ENCODE results near the gene SOCS2.
"Not testable (repeated sequence)": the region's sequence is repeated elsewhere in the genome, so short reads cannot be mapped to it uniquely, and the experiment has no call there.

The SOCS2 gene

DNA sequence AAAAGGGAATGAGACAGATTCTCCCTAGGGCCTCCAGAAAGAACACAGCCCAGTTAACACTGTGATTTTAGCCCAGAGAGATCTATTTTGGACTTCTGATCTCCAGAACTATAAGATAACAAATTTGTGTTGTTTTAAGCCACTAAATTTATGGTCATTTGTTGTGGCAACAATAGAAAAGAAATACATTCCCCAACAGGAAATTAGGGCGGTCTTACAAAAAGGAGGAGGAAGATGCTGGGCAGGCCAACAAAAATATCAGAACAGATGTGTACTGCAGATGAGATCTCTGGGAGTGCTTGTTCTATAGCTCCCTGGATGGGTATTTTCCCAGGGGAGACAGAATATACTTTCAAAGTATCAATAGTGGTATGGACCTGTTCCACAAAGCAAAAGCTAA is 32.0 kb upstream of the SOCS2 start:
- Histone ChIP-seq H3K4me1 (ENCODE audit: control insufficient read depth in 1 of 2, insufficient read depth in 2 of 2, low read length in 2 of 2) (no peaks in the 10 kb centered on the region), H3K9me3 (ENCODE audit: control insufficient read depth in 1 of 2, low read length in 2 of 2) (no peaks in the 10 kb centered on the region), H3K27ac (ENCODE audit: low read depth, low read length) (no peak overlapping the region), H3K4me3 (ENCODE audit: low read depth in 1 of 2, low read length in 2 of 2) (no peak overlapping the region), H3K36me3 (ENCODE audit: control insufficient read depth in 1 of 2, insufficient read depth in 2 of 2, low read length in 2 of 2) (no peaks in the 10 kb centered on the region), H3K9ac (ENCODE audit: low read depth in 1 of 2, low read length in 2 of 2) (no peak overlapping the region), H3K27me3 (ENCODE audit: control insufficient read depth in 1 of 2, insufficient read depth in 2 of 2, low read length in 2 of 2) (no peaks in the 10 kb centered on the region)

DNA sequence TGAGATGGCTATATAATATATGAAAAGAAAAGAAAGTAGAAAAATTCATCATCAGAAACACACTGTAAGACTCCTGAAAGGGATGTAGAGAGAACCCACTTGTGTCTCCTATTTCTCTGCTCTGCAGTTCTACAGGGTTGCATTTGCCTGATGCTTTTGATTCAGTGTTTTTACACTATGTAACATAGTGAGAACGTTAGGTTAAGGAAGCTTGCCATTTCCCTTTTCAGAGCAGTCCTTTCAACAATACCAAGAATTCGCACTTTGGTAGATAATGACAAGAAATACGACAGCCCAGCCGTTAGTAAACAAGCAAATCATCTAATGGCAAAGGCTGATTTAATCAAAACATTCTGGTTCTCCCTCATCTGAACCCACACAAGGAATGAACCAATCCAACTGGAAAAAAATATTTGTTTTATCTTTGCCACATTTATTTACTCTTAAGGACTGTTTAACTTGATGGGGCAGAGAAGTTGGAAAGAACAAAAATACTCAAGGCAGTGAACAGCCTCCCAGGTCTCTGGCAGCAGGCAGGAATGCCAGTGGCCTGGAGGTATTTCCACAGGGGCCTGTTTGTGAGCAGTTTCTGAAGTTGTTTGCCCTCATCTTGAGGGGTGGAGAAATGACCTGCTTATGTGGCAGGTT is 30.8 kb upstream of the SOCS2 start:
- no peaks in the 10 kb centered on the region for H3K27me3 ChIP-seq (ENCODE audit: control insufficient read depth in 1 of 2, insufficient read depth in 2 of 2, low read length in 2 of 2)
- no peaks in the 10 kb centered on the region for H3K4me1 ChIP-seq (ENCODE audit: control insufficient read depth in 1 of 2, insufficient read depth in 2 of 2, low read length in 2 of 2)
- H3K4me3 ChIP-seq (ENCODE audit: low read depth in 1 of 2, low read length in 2 of 2) = no peak overlapping the region
- no peak overlapping the region for H3K27ac ChIP-seq (ENCODE audit: low read depth, low read length)
- no peak overlapping the region for H3K9ac ChIP-seq (ENCODE audit: low read depth in 1 of 2, low read length in 2 of 2)
- H3K36me3 ChIP-seq (ENCODE audit: control insufficient read depth in 1 of 2, insufficient read depth in 2 of 2, low read length in 2 of 2) = no peaks in the 10 kb centered on the region
- no peaks in the 10 kb centered on the region for H3K9me3 ChIP-seq (ENCODE audit: control insufficient read depth in 1 of 2, low read length in 2 of 2)

DNA sequence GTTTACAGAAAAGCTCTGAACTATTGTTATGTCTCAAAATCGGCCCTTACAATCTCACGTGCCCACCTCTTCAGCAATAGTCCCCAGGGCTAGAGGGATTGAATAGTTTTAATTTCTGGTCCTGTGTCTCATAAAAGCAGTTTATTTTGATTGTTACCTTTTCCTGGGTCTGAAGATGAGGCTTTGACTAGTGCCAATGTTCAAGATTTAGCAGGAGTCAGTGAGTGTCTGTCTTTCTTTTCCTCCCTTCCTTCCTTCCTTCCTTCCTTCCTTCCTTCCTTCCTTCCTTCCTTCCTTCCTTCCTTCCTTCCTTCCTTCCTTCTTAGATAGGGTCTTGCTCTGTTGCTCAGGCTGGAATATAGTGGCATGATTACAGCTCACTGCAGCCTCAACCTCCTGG is 24.7 kb upstream of the SOCS2 start:
- Histone ChIP-seq H3K36me3 (ENCODE audit: control insufficient read depth in 1 of 2, insufficient read depth in 2 of 2, low read length in 2 of 2) (no peaks in the 10 kb centered on the region), H3K4me1 (ENCODE audit: control insufficient read depth in 1 of 2, insufficient read depth in 2 of 2, low read length in 2 of 2) (no peaks in the 10 kb centered on the region), H3K27ac (ENCODE audit: low read depth, low read length) (no peak overlapping the region), H3K9me3 (ENCODE audit: control insufficient read depth in 1 of 2, low read length in 2 of 2) (no peaks in the 10 kb centered on the region), H3K27me3 (ENCODE audit: control insufficient read depth in 1 of 2, insufficient read depth in 2 of 2, low read length in 2 of 2) (no peaks in the 10 kb centered on the region), H3K9ac (ENCODE audit: low read depth in 1 of 2, low read length in 2 of 2) (no peak overlapping the region), H3K4me3 (ENCODE audit: low read depth in 1 of 2, low read length in 2 of 2) (no peak overlapping the region)

DNA sequence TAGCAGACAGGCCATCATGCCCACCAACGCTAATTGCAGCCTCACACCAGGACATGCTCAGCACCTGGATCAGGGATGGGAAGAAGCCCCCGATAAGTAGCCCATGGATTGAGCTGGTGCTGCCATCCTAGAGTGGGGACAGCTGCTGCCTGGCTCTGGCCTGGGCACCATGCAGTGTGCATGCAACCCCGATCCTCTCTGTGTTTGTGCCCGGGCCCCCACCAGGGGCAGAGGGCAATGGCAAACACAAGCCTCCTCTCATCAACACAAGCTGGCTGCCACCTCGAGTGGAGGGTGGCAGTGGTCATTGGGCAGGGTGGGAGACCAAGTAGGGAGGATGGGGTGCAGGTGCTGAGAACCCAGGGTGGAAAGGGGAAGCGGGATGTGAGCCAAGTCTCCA is 23.3 kb upstream of the SOCS2 start:
- Histone ChIP-seq H3K4me3 (ENCODE audit: low read depth in 1 of 2, low read length in 2 of 2) (no peak overlapping the region), H3K9ac (ENCODE audit: low read depth in 1 of 2, low read length in 2 of 2) (no peak overlapping the region), H3K27ac (ENCODE audit: low read depth, low read length) (no peak overlapping the region)

DNA sequence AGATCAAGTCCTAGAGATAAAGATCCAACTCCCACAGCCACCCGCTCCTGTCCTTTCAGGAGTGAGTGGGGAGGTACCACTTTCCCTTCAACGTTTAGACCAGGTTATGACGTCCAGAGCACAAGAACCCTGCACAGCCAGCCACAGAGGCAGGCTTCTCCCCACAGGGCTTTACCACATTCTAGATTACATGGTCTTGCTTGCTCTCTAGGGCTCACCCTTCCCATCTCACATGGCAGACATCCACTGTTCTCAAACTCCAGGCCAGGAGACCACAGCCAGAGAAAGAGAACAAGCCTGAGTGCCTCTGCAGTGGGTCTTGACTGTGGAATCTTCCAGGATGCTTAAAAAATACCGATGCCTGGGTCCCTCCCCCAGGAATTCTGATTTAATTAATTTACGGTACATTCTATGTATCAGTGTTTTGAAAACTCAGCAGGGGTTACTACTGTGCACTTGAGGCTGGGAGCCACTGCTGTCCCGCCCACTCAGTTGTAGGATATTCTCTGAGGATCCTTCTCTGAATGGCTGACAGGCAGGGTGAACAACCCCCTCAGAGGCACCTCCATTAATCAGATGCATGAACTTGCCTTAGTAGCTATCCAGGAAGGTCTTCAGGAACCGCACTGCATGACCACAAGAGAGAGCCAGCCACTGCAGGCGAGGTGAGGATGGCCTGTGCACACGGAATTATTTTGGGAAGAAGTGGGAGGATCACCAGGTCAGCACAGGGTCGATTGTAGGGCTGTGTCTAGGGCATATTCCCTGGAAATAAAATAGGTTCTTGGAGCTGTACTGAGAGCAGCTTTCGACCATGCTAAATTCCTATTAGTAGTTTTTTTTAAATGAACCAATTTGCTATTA is 21.5 kb upstream of the SOCS2 start:
- H3K4me1 ChIP-seq (ENCODE audit: control insufficient read depth in 1 of 2, insufficient read depth in 2 of 2, low read length in 2 of 2) = no peaks in the 10 kb centered on the region
- H3K9me3 ChIP-seq (ENCODE audit: control insufficient read depth in 1 of 2, low read length in 2 of 2) = no peaks in the 10 kb centered on the region
- H3K9ac ChIP-seq (ENCODE audit: low read depth in 1 of 2, low read length in 2 of 2) = no peak overlapping the region
- no peaks in the 10 kb centered on the region for H3K27me3 ChIP-seq (ENCODE audit: control insufficient read depth in 1 of 2, insufficient read depth in 2 of 2, low read length in 2 of 2)
- H3K36me3 ChIP-seq (ENCODE audit: control insufficient read depth in 1 of 2, insufficient read depth in 2 of 2, low read length in 2 of 2) = no peaks in the 10 kb centered on the region
- no peak overlapping the region for H3K27ac ChIP-seq (ENCODE audit: low read depth, low read length)
- no peak overlapping the region for H3K4me3 ChIP-seq (ENCODE audit: low read depth in 1 of 2, low read length in 2 of 2)

More for the DNA sequence above, 23.3 kb upstream of the SOCS2 start:
- H3K36me3 ChIP-seq (ENCODE audit: control insufficient read depth in 1 of 2, insufficient read depth in 2 of 2, low read length in 2 of 2) = no peaks in the 10 kb centered on the region
- H3K4me1 ChIP-seq (ENCODE audit: control insufficient read depth in 1 of 2, insufficient read depth in 2 of 2, low read length in 2 of 2) = no peaks in the 10 kb centered on the region
- H3K27me3 ChIP-seq (ENCODE audit: control insufficient read depth in 1 of 2, insufficient read depth in 2 of 2, low read length in 2 of 2) = no peaks in the 10 kb centered on the region
- H3K9me3 ChIP-seq (ENCODE audit: control insufficient read depth in 1 of 2, low read length in 2 of 2) = no peaks in the 10 kb centered on the region

DNA sequence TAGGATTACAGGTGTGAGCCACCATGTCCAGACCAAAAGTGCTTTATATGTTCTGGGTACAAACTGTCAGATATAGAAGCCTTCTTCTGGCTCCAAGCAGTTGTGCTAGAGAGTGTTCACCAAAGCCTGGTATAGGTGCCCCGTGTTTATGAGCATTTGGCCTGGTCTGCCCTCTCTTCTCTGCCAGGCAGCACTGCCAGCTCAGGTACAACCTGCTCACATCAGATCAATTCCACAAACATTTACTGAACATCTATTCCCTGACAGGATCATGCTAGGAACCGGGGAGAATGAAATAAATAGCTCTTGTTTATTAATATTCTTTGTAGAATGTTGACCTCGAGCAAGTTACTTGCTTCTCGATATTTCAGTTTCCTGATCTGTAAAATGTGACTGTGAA is 20.0 kb upstream of the SOCS2 start:
- Histone ChIP-seq H3K4me1 (ENCODE audit: control insufficient read depth in 1 of 2, insufficient read depth in 2 of 2, low read length in 2 of 2) (no peaks in the 10 kb centered on the region), H3K27me3 (ENCODE audit: control insufficient read depth in 1 of 2, insufficient read depth in 2 of 2, low read length in 2 of 2) (no peaks in the 10 kb centered on the region), H3K36me3 (ENCODE audit: control insufficient read depth in 1 of 2, insufficient read depth in 2 of 2, low read length in 2 of 2) (no peaks in the 10 kb centered on the region), H3K9ac (ENCODE audit: low read depth in 1 of 2, low read length in 2 of 2) (no peak overlapping the region), H3K4me3 (ENCODE audit: low read depth in 1 of 2, low read length in 2 of 2) (no peak overlapping the region), H3K27ac (ENCODE audit: low read depth, low read length) (no peak overlapping the region), H3K9me3 (ENCODE audit: control insufficient read depth in 1 of 2, low read length in 2 of 2) (no peaks in the 10 kb centered on the region)

DNA sequence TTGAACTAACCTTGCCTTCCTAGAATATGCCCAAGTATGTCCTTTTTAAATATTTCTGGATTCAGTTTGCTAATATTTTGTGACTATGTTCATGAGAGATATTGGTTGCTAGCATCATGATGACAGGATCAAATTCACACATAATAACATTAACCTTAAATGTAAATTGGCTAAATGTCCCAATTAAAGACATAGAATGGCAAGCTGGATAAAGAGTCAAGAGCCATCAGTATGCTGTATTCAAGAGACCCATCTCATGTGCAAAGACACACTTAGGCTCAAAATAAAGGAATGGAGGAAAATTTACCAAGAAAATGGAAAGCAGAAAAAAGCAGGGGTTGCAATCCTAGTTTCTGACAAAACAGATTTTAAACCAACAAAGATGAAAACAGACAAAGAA is 14.6 kb upstream of the SOCS2 start:
- H3K9me3 ChIP-seq (ENCODE audit: control insufficient read depth in 1 of 2, low read length in 2 of 2); H3K4me1 ChIP-seq (ENCODE audit: control insufficient read depth in 1 of 2, insufficient read depth in 2 of 2, low read length in 2 of 2); H3K9ac ChIP-seq (ENCODE audit: low read depth in 1 of 2, low read length in 2 of 2); H3K4me3 ChIP-seq (ENCODE audit: low read depth in 1 of 2, low read length in 2 of 2); H3K27me3 ChIP-seq (ENCODE audit: control insufficient read depth in 1 of 2, insufficient read depth in 2 of 2, low read length in 2 of 2); H3K36me3 ChIP-seq (ENCODE audit: control insufficient read depth in 1 of 2, insufficient read depth in 2 of 2, low read length in 2 of 2); H3K27ac ChIP-seq (ENCODE audit: low read depth, low read length): not testable (repeated sequence)

DNA sequence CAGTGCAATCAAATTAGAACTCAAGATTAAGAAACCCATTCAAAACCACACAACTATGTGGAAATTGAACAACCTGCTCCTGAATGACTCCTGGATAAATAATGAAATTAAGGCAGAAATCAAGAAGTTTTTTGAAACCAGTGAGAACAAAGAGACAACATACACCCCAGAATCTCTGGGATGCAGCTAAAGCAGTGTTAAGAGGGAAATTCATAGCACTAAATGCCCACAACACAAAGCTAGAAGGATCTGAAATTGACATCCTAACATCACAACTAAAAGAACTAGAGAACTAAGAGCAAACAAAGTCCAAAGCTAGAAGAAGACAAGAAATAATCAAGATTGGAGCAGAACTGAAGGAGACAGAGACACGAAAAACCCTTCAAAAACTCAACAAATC is 13.8 kb upstream of the SOCS2 start:
- not testable (repeated sequence) for H3K27ac ChIP-seq (ENCODE audit: low read depth, low read length); H3K27me3 ChIP-seq (ENCODE audit: control insufficient read depth in 1 of 2, insufficient read depth in 2 of 2, low read length in 2 of 2); H3K9me3 ChIP-seq (ENCODE audit: control insufficient read depth in 1 of 2, low read length in 2 of 2); H3K9ac ChIP-seq (ENCODE audit: low read depth in 1 of 2, low read length in 2 of 2); H3K4me3 ChIP-seq (ENCODE audit: low read depth in 1 of 2, low read length in 2 of 2); H3K36me3 ChIP-seq (ENCODE audit: control insufficient read depth in 1 of 2, insufficient read depth in 2 of 2, low read length in 2 of 2); H3K4me1 ChIP-seq (ENCODE audit: control insufficient read depth in 1 of 2, insufficient read depth in 2 of 2, low read length in 2 of 2)

DNA sequence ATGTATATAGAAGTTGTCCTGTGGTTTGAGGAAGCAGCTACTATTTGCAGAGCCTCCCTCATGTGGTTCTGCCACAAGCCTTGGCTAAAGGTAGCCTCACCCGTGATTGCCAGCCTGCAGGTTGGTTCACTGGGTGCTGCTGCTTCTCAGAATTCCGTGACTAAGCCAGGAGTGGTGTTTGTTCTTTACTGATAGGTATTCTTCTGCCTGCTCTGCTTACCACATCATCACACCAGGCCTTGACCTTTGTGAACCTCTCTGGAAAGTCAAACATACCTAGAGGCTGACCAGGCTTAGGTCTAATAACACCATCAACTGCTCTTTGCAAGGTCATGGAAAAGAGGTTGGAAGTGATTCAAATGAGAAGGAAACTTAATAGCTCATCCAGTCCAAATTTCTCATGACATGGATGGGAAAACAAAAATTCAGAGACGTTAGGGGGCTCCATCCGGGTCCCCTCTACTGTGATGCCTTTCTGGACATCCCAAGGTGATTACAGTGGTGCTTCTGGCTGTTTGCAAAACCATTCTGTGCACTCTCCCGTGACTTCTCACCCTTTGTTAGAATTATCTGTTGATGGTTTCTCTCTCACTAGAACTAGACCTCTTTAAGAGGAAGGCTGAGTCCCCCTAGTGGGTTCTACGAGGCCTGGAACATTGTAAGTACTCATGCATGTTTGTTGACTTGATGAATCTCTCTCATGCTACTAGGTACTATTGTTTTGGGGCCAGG is 8.5 kb upstream of the SOCS2 start:
- Histone ChIP-seq H3K9ac (ENCODE audit: low read depth in 1 of 2, low read length in 2 of 2) (no peak overlapping the region), H3K36me3 (ENCODE audit: control insufficient read depth in 1 of 2, insufficient read depth in 2 of 2, low read length in 2 of 2) (no peaks in the 10 kb centered on the region), H3K27ac (ENCODE audit: low read depth, low read length) (no peak overlapping the region), H3K4me1 (ENCODE audit: control insufficient read depth in 1 of 2, insufficient read depth in 2 of 2, low read length in 2 of 2) (no peaks in the 10 kb centered on the region), H3K27me3 (ENCODE audit: control insufficient read depth in 1 of 2, insufficient read depth in 2 of 2, low read length in 2 of 2) (no peaks in the 10 kb centered on the region), H3K9me3 (ENCODE audit: control insufficient read depth in 1 of 2, low read length in 2 of 2) (no peaks in the 10 kb centered on the region), H3K4me3 (ENCODE audit: low read depth in 1 of 2, low read length in 2 of 2) (no peak overlapping the region)

DNA sequence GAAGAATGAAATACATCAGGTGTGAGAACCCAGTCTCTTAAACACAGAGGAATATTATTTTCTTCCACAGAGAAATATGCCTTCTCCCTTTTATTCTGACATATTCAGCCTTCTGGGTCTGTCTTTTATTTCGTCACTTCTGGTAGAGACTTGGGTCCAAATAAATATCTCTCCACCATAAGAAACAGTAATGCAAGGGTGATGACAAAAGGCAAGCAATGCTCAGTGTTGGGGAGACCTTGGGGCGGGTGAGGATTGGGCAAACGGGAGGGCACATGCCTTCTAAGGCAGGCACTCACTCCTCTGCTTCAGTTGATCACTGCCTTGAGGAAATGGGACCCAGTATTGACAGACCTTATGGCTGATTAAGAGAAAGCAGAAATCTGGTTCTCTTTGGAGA is 6.7 kb upstream of the SOCS2 start:
- H3K27ac ChIP-seq (ENCODE audit: low read depth, low read length) = no peak overlapping the region

More for the DNA sequence above, 6.7 kb upstream of the SOCS2 start:
- Histone ChIP-seq H3K4me3 (ENCODE audit: low read depth in 1 of 2, low read length in 2 of 2) (no peak overlapping the region), H3K9me3 (ENCODE audit: control insufficient read depth in 1 of 2, low read length in 2 of 2) (no peaks in the 10 kb centered on the region), H3K36me3 (ENCODE audit: control insufficient read depth in 1 of 2, insufficient read depth in 2 of 2, low read length in 2 of 2) (no peaks in the 10 kb centered on the region), H3K27me3 (ENCODE audit: control insufficient read depth in 1 of 2, insufficient read depth in 2 of 2, low read length in 2 of 2) (no peaks in the 10 kb centered on the region), H3K9ac (ENCODE audit: low read depth in 1 of 2, low read length in 2 of 2) (no peak overlapping the region), H3K4me1 (ENCODE audit: control insufficient read depth in 1 of 2, insufficient read depth in 2 of 2, low read length in 2 of 2) (peaks cover 0 to 3% of the 10 kb centered on the region in 2 donors)

Data from duodenal mucosa (tissue), 2 donors.